GM23248 (cell line): ENCODE data around the gene LRMDA.

Experiments
- EZH2 ChIP-seq: fragments of 200-600 bp; sonication (generic); IDR thresholded peaks from 2 replicates; pipeline ENCODE4 v1.6.1; 2018; ENCODE audit warnings: antibody characterized with exemption, mild to moderate bottlenecking; ENCODE audit not compliant: insufficient read depth, poor library complexity, severe bottlenecking
- EZH2phosphoT487 ChIP-seq: fragments of 200-600 bp; sonication (generic); IDR thresholded peaks from 2 replicates; pipeline ENCODE4 v1.6.1; 2018; ENCODE audit warnings: antibody characterized with exemption, moderate library complexity, mild to moderate bottlenecking, low read depth; ENCODE audit not compliant: insufficient read depth

- TF ChIP-seq EZH2 (no peak), EZH2phosphoT487 (no peak)
Observed at GRCh38 chr10:75468612-75469005, 37.2 kb downstream of the LRMDA start.
